ENCODE data around the gene COL8A2. TPM values are rescaled to one million over a fixed set of nuclear protein-coding genes. Genes with fewer than 3 reads are reported as not detected.

COL8A2 gene
- total RNA-seq, 2 donors from 2014 or later: 33.2 to 35.9 TPM

DNA sequence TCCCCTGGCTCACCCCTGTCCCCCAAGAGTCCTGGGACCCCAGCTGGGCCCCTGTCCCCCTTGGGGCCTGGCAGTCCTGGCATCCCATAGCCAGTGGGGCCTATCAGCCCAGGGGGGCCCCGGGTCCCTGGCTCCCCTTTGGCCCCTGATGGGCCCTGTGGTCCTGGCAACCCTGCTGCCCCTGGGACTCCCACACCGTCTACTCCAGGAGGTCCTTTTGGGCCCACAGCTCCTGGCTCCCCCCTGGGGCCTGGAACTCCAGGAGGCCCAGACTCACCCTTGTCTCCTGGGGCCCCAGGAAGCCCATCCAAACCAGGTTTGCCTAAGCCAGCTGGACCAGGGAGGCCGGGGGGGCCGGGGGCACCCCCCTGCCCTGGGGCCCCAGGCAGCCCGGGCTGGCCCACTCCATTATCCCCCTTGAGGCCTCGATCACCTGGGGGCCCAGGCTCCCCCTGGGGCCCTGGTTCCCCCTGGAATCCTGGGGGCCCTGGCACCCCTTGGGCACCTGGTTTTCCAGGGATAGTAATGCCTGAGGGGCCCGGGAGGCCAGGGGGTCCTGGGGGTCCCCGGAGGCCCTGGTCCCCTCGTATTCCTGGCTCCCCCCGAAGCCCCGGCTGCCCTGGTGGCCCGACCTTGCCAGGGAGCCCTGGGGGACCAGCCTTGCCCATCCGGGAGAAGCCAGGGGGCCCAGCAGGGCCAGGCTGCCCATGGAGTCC, 26.2 kb downstream of the COL8A2 start:
- no peak for DNase-seq (ENCODE audit: low spot score)
- intact Hi-C loops (cut with DNase I): loop anchor here (5.0 to 10.0 kb wide), 6 partner anchors 46 to 1974 kb away; partner anchors contain the start of gene TRAPPC3 (in 1 of the 2)

DNA sequence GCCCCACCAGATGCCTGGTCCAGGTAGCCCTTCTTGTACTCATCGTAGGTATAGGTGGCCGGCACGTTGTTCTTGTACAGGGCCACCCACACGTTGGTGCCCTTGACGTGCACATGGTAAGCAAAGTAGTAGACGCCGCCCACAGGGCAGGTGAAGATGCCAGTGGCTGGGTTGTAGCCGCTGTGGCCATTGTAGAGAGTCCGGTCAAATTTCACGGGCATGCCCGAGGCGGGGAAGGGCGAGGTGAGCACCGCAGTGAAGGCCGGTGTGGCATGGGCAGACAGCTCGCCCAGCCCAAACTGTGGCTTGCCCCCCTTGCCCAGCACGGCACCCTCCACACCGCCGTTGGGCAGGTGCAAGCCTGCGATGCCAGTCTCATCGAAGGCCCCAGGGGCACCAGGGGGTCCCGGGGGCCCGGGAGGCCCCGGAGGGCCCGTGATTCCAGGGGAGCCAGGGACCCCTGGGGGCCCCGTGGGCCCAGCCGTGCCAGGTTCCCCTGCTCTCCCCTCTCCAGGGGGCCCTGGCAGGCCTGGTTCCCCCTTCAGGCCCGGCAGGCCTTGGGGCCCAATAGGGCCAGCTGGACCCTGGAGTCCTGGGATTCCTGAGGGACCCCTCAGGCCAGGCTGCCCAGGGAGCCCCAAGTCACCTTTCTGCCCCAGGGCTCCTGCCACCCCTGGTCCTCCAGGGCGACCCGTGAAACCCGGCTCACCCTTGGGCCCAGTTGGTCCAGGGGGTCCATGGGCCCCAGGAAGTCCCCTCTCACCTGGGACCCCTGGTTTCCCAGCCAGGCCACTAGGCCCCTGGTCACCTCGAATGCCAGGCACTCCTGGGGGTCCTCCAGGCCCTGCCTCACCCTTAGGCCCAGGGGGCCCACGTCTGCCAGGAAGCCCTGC, 27.1 kb downstream of the COL8A2 start:
- intact Hi-C loops (cut with DNase I): loop anchor here (5.0 to 10.0 kb wide), 6 partner anchors 47 to 1973 kb away; partner anchors contain the start of gene TRAPPC3 (in 1 of the 2)
- no peak for DNase-seq (ENCODE audit: low spot score)

DNA sequence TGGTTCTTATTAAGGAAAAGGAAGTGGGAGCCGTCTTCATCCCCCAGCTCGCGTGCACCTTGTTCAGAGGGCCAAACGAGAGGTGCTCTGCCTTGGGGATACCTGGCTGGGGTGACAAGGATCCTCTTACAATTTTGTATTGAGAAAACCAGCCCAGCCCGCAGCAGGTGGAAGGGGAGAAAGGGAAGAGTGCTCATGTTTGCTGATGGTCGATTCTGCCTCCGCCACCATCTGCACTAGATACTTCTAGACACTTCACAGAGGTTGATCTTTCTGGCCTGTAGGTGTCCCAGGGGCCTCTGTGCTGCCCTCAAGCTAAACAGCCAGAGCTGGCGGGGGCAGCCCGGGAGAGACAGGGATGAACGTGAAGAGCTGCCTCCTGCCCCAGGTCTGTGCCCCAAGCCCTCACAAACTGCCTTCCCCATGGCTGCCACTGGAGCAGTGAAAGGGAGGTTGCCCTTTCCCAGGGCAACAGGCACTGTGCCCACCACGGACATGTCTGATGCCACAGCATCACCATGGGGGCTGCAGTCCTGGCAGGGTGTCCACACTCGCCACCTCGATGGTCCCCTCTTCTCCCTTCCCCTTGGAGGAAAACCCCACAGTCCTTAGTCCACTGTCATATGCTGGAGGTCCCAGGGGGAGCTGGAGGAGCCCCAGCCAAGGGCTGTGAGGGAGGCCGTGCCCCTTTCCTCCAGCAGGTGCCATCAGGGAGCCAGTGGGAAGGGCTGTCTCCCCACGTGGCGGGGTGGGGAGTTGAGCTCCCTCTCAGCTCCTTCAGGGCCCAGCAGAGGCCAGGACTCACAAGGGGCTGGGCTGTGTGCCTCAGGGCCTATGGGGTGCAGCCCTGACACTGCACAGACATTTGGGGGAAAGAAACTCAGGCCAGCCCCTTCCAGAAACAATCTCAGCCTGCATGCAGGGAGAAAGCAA, 28.3 kb downstream of the COL8A2 start:
- no peak for DNase-seq (ENCODE audit: low spot score)
- intact Hi-C loops (cut with DNase I): loop anchor here (5.0 to 10.0 kb wide), 6 partner anchors 48 to 1972 kb away; partner anchors contain the start of gene TRAPPC3 (in 1 of the 2)

DNA sequence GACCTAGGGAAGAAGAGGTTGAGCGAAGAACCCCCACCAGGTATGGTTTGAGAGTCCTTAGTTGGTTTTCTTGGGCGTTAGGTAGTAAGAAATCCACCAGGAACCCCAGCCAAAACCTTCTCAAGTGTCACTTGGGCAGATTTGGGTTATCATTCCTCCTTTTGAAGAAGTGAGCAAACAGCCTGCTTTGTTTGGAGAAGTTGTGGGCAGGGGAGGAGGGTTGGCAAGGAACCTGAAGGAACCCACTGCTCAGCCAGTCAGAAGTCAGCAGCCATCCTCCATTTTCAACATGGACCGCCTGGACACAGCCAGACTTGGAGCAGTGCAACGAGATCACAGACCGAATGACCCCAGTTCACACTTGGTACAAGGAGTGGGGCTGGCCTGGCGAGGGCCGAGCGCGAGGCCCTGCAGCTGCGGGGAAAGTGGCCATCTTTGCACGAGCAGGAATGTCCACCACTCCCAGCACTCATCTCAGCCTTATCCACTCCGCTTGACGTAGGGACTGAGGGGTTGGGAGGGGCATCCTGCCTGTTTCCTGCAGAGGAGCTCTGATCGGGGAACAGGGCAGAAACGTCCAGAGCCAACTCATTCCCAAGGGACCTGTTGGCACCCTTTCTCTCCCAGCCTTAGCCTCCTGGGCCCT, 29.1 kb downstream of the COL8A2 start:
- DNase-seq (ENCODE audit: low spot score): no peak
- intact Hi-C loops (cut with DNase I): loop anchor here (5.0 to 10.0 kb wide), 6 partner anchors 49 to 1971 kb away; partner anchors contain the start of gene TRAPPC3 (in 1 of the 2)

DNA sequence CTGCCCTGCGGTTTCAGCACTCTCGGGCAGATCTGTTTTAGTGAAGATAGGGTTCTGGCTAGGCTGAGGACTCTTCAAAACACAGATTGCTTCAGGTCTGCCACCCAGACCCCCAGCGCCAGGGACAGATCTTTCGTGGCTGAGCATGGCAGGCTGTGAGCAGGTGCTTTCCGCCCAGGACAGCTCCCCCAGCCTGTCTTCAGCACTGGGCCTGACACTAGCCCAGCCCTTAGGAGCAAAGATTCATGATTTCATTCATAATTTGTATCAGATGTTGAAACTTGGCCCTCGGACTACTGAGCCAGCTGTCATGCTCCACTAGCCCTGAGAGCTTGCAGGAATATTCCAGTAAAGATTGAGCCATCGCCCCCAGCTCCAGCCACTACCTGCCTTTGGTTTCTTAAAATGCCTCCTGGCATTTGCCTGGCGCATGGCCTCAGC, 30.4 kb downstream of the COL8A2 start:
- DNase-seq (ENCODE audit: low spot score): peak; percentile 71
- intact Hi-C loops (cut with DNase I): loop anchor here (5.0 to 10.0 kb wide), 6 partner anchors 50 to 1970 kb away; partner anchors contain the start of gene TRAPPC3 (in 1 of the 2)

DNA sequence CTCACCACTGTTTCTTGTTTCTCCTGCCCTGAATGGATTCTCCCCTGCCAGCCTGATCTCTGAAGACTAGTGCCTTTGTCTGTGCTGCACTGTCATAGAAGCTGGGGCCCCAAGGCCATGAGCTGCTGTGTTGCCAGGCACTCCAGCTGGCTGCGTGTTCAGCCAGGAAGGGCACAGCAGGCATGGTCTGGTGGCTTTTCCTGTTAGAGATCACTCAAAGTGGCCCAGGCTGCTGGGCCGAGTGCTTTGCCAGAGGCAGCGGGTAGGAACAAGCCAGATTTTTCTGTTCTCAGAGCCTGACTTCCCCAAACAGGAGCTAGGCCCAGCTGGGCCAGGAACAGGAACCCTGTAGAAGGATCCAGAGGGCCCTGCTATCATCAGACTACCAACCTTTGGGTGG, 31.1 kb downstream of the COL8A2 start:
- peak; percentile 80 for DNase-seq (ENCODE audit: low spot score)
- intact Hi-C loops (cut with DNase I): loop anchor here (10.0 kb wide), 4 partner anchors 51 to 1969 kb away; partner anchors contain the start of gene TRAPPC3 (in 1 of the 2)

DNA sequence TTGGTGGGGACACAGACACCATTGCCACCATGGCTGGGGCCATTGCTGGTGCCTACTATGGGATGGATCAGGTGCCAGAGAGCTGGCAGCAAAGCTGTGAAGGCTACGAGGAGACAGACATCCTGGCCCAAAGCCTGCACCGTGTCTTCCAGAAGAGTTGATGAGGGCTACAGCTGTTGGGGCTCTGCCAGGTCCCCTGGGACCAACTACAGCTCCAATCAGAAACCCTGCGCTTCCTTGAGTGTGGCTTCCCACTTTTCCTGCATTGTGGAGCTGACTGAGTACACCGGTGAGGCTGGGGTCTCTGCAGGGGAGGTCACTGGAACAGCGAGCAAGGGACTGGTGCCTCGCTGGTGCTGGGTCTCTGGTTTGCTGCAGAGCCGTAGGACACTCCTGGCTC, 31.8 kb downstream of the COL8A2 start:
- intact Hi-C loops (cut with DNase I): loop anchor here (10.0 kb wide), 4 partner anchors 52 to 1968 kb away; partner anchors contain the start of gene TRAPPC3 (in 1 of the 2)
- peak; percentile 72 for DNase-seq (ENCODE audit: low spot score)

DNA sequence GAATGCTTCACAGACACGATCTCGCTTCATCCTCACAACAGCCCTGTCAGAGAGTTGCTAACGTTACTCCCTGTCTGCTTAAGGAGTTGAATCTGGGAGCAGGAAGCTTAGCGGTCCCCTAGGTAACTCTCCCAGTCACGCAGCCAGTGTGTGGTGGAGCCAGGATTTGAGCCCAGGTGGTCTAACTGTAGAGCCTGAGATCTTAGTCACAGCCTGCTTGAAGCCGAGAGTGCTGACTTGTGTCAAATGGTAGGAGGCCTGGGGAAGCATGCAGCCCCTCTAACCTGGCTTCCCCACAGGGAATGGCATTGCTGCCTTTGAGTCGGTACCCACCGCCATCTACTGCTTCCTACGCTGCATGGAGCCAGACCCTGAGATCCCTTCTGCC, 32.2 kb downstream of the COL8A2 start:
- intact Hi-C loops (cut with DNase I): loop anchor here (10.0 kb wide), 4 partner anchors 52 to 1968 kb away; partner anchors contain the start of gene TRAPPC3 (in 1 of the 2)

DNA sequence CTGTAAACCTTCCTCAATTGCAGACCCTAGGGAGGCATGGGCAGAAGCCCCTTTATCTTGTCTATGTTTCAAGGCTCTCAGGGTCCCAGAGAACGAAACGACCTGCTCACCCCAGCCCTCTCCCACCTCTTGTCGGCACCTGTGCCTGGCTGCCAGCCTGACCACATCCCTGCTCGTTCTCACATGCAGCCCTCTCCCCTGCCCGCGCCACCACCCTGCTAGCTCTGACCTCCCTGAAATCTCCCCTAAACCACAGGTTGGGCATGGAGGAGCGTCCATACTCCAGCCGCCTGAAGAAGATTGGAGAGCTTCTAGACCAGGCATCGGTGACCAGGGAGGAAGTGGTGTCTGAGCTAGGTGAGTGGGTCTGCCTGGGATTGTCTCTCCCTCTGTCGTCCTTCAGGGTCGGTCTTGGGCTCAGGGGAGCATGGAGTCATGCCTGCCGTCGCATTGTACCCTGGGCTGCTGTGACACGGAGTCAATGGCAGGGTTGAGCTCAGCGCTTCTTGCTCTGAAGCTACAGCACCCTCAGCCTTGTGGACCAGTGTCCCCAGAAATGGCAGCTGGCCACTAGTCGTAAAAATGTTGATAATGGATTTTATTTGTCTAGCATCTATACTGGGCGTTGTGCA, 32.7 kb downstream of the COL8A2 start:
- intact Hi-C loops (cut with DNase I): loop anchor here (10.0 kb wide), 4 partner anchors 53 to 1967 kb away; partner anchors contain the start of gene TRAPPC3 (in 1 of the 2)
- peak; percentile 62 for DNase-seq (ENCODE audit: low spot score)

More for the DNA sequence above, 32.2 kb downstream of the COL8A2 start:
- DNase-seq (ENCODE audit: low spot score): peak; percentile 37

DNA sequence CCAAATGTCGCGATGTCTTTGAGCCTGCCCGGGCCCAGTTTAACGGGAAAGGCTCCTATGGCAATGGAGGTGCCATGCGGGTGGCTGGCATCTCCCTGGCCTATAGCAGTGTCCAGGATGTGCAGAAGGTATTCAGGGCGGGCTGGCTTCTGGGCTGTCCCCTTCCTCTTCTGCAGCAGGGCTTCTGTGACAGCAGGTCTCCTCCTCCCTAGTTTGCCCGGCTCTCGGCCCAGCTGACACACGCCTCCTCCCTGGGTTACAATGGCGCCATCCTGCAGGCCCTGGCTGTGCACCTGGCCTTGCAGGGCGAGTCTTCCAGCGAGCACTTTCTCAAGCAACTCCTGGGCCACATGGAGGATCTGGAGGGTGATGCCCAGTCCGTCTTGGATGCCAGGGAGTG, 33.3 kb downstream of the COL8A2 start:
- intact Hi-C loops (cut with DNase I): loop anchor here (10.0 kb wide), 4 partner anchors 53 to 1967 kb away; partner anchors contain the start of gene TRAPPC3 (in 1 of the 2)
- peak; percentile 72 for DNase-seq (ENCODE audit: low spot score)

DNA sequence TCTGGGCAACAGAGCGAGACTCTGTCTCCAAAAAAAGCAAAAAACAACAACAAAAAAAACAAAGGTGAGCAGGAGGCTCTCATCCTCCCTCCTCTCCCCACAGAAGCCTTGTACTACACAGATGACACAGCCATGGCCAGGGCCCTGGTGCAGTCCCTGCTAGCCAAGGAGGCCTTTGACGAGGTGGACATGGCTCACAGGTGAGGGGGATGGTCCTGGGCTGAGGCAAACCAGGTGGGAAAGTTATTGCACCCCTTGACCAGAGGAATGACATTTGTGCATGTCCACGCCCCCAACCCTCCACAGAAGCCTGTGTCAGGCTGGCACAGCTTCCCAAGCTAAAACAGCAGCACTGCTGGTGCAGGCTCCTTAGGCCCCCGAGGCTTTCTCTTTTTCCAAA, 33.9 kb downstream of the COL8A2 start:
- intact Hi-C loops (cut with DNase I): loop anchor here (10.0 kb wide), 4 partner anchors 54 to 1966 kb away; partner anchors contain the start of gene TRAPPC3 (in 1 of the 2)
- peak; percentile 68 for DNase-seq (ENCODE audit: low spot score)

DNA sequence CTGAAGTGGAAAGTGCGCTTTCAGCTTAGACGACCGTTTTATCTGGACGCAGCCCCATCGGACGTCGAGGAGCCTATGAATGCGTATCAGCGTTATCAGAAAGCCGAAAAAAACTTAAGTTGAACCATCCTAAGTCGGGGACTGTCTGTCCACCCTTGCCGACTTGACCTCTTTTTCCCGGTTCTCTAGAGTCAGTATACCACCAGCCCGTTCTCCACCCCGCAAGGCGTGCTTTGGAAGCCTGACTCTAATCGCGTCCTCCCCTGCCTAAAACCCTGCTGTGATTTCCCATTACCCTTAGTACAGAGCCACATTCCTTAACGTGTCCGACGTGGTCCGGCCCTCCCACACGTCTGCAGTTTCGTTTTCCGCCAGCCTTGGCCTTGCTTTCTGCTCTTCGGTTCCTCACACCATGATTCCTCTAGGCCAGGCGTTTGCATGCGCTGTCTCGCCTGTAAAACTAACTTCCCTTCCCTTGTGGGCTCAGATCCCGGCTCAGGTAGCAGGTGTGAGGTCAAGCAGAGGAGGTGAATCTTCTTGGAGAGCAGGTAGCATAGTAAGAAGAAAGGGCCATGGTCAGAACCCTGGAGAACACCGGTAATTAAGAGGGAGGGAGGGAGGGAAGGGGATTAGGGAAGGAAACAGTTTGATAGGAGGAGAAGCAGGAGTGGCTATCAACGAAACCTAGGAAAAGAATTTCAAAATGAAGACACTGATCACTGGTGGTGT, 35.5 kb downstream of the COL8A2 start:
- intact Hi-C loops (cut with DNase I): loop anchor here (10.0 kb wide), 4 partner anchors 55 to 1965 kb away; partner anchors contain the start of gene TRAPPC3 (in 1 of the 2)
- peak; percentile 81 for DNase-seq (ENCODE audit: low spot score)

DNA sequence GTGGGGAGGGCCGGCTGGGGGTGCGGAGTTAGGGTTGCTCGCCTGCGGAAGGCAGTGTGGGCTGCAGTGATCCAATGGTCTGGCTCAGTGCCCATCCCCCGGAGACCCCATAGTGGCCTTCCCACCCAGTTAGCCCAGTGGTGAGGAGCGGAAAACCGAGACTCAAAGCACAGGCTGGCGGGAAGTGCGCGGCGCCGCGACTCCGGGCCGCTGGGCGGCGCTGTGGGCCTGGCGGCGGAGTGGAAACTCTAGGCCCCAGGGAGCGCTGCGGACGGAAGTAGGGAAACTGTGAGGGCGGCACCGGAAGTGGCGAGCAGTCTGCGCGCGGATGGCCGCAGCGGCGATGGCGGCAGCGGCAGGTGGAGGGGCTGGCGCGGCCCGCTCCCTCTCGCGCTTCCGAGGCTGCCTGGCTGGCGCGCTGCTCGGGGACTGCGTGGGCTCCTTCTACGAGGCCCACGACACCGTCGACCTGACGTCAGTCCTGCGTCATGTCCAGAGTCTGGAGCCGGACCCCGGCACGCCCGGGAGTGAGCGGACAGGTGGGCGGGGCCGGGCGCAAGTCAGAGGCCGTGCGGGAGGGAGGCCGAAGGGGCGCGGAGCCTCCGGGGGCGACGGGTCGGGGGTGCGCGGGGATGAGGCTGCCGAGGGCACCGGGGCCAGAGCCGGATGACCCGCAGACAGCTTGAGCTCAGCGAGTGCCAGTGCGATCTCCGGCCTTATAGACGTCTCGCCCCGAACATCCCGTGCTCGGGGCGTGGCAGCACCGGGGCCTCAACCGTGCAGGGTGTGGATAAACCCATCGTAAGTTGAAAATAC, 36.2 kb downstream of the COL8A2 start, which contains the start of gene ADPRS:
ADPRS (plus strand) TSS at position 316 of the 816 bp plus-strand sequence; CDS start at position 329, 13 bp downstream.
- intact Hi-C loops (cut with DNase I): no loop called here
- DNase-seq (ENCODE audit: low spot score): peak; percentile 97

DNA sequence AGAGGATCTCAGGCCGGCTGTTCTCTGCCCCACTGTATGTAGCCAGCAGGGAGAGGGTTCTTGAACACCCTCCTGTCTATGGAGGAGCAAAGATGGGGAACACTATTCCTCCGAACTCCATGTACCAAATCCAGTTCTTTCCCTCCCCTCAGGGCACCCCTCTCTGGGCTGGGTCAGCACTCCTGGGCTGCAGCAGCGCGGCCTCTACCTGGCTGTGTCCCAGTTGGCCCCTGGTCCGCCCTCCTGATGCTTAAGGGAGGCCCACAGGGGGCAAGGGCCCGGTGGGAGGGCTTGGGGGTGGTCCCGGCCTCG, 36.8 kb downstream of the COL8A2 start:
- intact Hi-C loops (cut with DNase I): no loop called here
- DNase-seq (ENCODE audit: low spot score): no peak

DNA sequence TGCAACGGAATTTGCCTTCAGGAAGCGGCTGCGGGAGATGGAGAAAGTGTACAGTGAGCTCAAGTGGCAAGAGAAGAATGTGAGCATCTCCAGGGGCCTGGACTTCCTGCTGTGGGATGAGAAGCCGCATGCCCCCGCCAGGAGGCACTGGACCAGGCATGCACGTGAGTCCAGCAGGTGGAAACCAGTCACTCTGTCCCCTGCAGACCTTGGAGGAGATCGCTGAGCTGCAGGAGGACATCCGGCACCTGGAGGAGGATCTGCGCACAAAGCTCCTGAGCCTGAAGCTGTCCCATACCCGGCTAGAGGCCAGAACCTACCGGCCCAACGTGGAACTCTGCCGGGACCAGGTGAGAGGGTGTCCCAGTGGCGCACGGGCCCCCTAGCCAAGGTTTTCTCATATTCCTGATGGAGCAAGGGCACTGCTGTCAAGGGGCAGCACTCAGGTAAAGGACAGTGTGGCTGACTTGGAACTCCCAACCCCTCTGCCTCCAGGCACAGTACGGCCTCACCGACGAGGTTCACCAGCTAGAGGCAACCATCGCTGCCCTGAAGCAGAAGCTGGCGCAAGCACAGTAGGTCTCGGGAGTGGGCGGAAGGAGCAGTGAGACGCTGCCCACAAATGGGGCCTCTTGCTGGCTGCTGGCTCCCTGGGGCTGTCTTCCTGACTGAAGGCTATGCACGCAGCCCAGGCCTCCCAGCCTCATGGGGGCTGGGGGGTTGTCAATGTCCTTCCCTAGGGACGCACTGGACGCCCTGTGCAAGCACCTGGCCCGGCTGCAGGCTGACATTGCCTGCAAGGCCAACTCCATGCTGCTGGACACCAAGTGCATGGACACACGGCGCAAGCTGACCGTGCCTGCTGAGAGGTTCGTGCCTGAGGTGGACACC, 37.5 kb downstream of the COL8A2 start:
- intact Hi-C loops (cut with DNase I): no loop called here
- DNase-seq (ENCODE audit: low spot score): peak; percentile 81

Measured in posterior vena cava (tissue), 2 donors.